ENCODE results near the gene KLRC3. TPM values are rescaled to one million over a fixed set of nuclear protein-coding genes. Genes with fewer than 3 reads are reported as not detected.
"Not testable (repeated sequence)": the region's sequence is repeated elsewhere in the genome, so short reads cannot be mapped to it uniquely, and the experiment has no call there.

Gene KLRC3
- total RNA-seq (2022) (0.81 and 2.3 TPM in 2 replicates), Bru-seq, nascent RNA (percentile 49 among the genes with signal in this experiment), BruChase-seq, experiment 1, labeled RNA remaining after a 6-hour chase (percentile 80 among the genes with signal in this experiment), BruChase-seq, experiment 2, labeled RNA remaining after a 2-hour chase (percentile 73 among the genes with signal in this experiment)
- long read RNA-seq, partial matches to known transcripts: 0 of 2 reads
- long read RNA-seq, other reads (novel, unspliced or antisense): 0 of 2 reads

DNA sequence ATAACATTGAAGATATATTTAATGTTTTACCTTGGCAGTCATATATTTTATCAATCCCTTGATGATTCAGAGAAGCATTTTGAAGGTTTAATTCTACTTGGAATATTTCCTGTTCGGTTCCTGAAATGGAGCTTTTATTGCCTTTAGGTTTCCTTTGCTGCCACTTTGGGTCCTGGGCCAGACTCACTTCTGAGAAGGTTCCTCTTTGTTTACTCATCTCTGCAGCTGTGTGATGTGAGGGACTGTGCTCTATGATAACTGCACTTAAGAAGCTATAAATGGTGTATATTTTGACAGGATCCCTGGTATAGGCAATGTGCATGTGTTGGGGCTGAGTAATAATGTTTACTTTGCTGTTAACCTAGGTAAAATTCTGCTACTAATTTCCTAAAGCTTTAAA, at the start of gene KLRC3:
Gene KLRC3, minus strand, starts transcription at position 262 of the 400 bp plus-strand sequence. Its CDS starts 45 bp downstream, at position 217.
- intact Hi-C loops (cut with micrococcal nuclease); H3K27me3 Mint-ChIP-seq (ENCODE audit: insufficient read depth, unreplicated experiment); BruUV-seq (replicated peaks); H3K9me3 Mint-ChIP-seq (ENCODE audit: unreplicated experiment); H3K36me3 Mint-ChIP-seq (ENCODE audit: insufficient read depth, unreplicated experiment): not testable (repeated sequence)
- ChIA-PET POLR2A (interaction anchor here (0.6 to 1.3 kb wide), 5 partner anchors 15 to 55 kb away, joined by 3 to 8 read pairs (median 4); no protein-coding TSS in a partner anchor), CTCF (interaction anchor here (0.6 kb wide), 1 partner anchor 1160 kb away, joined by 4 read pairs; no protein-coding TSS in a partner anchor)
- peak; percentile 9 for DNase-seq (ENCODE audit: unreplicated experiment)
- peaks cover 10% of the 10 kb centered on the region for H3K4me1 Mint-ChIP-seq (ENCODE audit: insufficient read depth, unreplicated experiment)
- H3K27ac Mint-ChIP-seq (ENCODE audit: low read depth, unreplicated experiment): peak within 1 kb of the TSS; percentile 63
- peak within 1 kb of the TSS; percentile 66 for H3K4me3 Mint-ChIP-seq (ENCODE audit: unreplicated experiment)

DNA sequence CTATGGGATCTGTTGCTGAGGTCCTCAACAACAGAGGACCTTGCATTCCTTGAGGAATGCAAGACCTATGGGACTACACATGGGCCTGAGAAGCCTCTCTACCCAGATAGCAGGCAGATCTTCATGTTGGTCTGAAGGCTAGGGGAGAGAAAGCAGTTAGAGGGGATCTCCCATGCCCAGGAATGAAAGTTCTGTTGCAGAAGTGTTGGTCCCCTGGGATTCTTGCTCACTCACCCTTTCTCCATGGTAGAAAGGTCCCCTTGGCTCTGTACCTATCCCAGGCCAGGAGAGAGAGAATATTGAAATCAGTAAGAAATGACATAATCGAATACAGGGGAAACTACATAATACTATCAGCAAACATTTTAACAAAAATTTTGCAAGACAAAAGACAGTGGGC, 49.3 kb upstream of the KLRC3 start:
- ChIA-PET CTCF (no interaction called here), POLR2A (no interaction called here)
- BruUV-seq (replicated peaks): no TSS peak
- TF ChIP-seq, protein P1, sequence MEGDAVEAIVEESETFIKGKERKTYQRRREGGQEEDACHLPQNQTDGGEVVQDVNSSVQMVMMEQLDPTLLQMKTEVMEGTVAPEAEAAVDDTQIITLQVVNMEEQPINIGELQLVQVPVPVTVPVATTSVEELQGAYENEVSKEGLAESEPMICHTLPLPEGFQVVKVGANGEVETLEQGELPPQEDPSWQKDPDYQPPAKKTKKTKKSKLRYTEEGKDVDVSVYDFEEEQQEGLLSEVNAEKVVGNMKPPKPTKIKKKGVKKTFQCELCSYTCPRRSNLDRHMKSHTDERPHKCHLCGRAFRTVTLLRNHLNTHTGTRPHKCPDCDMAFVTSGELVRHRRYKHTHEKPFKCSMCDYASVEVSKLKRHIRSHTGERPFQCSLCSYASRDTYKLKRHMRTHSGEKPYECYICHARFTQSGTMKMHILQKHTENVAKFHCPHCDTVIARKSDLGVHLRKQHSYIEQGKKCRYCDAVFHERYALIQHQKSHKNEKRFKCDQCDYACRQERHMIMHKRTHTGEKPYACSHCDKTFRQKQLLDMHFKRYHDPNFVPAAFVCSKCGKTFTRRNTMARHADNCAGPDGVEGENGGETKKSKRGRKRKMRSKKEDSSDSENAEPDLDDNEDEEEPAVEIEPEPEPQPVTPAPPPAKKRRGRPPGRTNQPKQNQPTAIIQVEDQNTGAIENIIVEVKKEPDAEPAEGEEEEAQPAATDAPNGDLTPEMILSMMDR (IDR thresholded peaks at IDR 0.05; ENCODE audit: unreplicated experiment): no peak
- no peak for DNase-seq (ENCODE audit: unreplicated experiment)
- intact Hi-C loops (cut with micrococcal nuclease): no loop called here
- no peaks in the 10 kb centered on the region for H3K4me1 Mint-ChIP-seq (ENCODE audit: insufficient read depth, unreplicated experiment)
- H3K27me3 Mint-ChIP-seq (ENCODE audit: insufficient read depth, unreplicated experiment): no peaks in the 10 kb centered on the region
- peaks cover 5% of the 10 kb centered on the region for H3K36me3 Mint-ChIP-seq (ENCODE audit: insufficient read depth, unreplicated experiment)
- no peak overlapping the region for H3K27ac Mint-ChIP-seq (ENCODE audit: low read depth, unreplicated experiment)
- no peak overlapping the region for H3K4me3 Mint-ChIP-seq (ENCODE audit: unreplicated experiment)
- H3K9me3 Mint-ChIP-seq (ENCODE audit: unreplicated experiment): no peaks in the 10 kb centered on the region

DNA sequence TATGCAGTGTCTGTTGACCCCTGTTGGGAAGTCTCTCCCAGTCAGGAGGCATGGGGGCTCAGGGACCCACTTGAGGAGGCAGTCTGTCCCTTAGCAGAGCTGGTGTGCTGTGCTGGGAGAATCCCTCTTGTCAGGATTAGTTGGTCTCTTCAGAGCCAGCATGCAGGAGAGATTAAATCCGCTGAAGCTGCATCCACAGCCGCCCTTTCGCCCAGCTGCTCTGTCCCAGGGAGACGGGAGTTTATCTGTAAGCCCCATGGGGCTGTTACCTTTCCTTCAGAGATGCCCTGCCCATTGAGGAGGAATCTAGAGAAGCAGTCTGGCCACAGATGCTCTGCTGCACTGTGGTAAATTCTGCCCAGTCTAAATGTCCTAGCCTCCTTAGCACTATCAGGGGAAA, 45.9 kb upstream of the KLRC3 start:
- no TSS peak for BruUV-seq (replicated peaks)
- H3K27ac Mint-ChIP-seq (ENCODE audit: low read depth, unreplicated experiment): no peak overlapping the region

DNA sequence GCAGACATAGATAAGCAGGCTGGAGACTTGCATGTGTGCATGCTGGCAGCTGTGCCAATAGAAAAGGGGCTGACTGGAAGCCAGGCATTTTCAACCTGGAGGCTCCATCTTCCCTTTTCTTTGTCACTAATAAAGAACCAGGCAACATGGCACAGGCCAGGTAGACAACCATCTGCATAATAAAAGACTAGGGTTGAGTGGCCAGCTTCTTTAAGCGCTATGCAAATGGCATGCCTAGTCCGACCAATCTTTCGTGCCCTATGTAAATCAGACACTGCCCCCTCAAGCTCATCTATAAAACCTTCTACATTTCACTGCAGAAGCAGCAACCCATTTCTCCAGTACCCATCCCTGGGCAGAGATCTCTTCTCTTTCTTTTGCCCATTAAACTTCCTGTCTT, 37.4 kb upstream of the KLRC3 start:
- H3K36me3 Mint-ChIP-seq (ENCODE audit: insufficient read depth, unreplicated experiment): peaks cover 6% of the 10 kb centered on the region
- H3K27ac Mint-ChIP-seq (ENCODE audit: low read depth, unreplicated experiment): no peak overlapping the region
- no peaks in the 10 kb centered on the region for H3K27me3 Mint-ChIP-seq (ENCODE audit: insufficient read depth, unreplicated experiment)
- DNase-seq (ENCODE audit: unreplicated experiment): no peak
- ChIA-PET CTCF (no interaction called here), POLR2A (interaction anchor here (0.7 to 0.8 kb wide), 2 partner anchors 28 to 65 kb away, joined by 3 read pairs; no protein-coding TSS in a partner anchor)
- TF ChIP-seq, protein P1 (IDR thresholded peaks at IDR 0.05; ENCODE audit: unreplicated experiment): no peak
- peaks cover 5% of the 10 kb centered on the region for H3K9me3 Mint-ChIP-seq (ENCODE audit: unreplicated experiment)
- H3K4me1 Mint-ChIP-seq (ENCODE audit: insufficient read depth, unreplicated experiment): peaks cover 5% of the 10 kb centered on the region
- H3K4me3 Mint-ChIP-seq (ENCODE audit: unreplicated experiment): no peak overlapping the region
- no TSS peak for BruUV-seq (replicated peaks)
- intact Hi-C loops (cut with micrococcal nuclease): no loop called here

More for the DNA sequence above, 45.9 kb upstream of the KLRC3 start:
- Mint-ChIP-seq H3K27me3 (ENCODE audit: insufficient read depth, unreplicated experiment) (no peaks in the 10 kb centered on the region), H3K4me3 (ENCODE audit: unreplicated experiment) (no peak overlapping the region), H3K36me3 (ENCODE audit: insufficient read depth, unreplicated experiment) (peaks cover 5% of the 10 kb centered on the region), H3K4me1 (ENCODE audit: insufficient read depth, unreplicated experiment) (no peaks in the 10 kb centered on the region), H3K9me3 (ENCODE audit: unreplicated experiment) (peaks cover 5% of the 10 kb centered on the region)
- ChIA-PET CTCF (interaction anchor here (1.2 kb wide), 1 partner anchor 231 kb away, joined by 3 read pairs; no protein-coding TSS in a partner anchor), POLR2A (no interaction called here)
- intact Hi-C loops (cut with micrococcal nuclease): no loop called here
- TF ChIP-seq, protein P1 (IDR thresholded peaks at IDR 0.05; ENCODE audit: unreplicated experiment): no peak
- no peak for DNase-seq (ENCODE audit: unreplicated experiment)
